ENCODE data around the gene CRTC3. TPM values are rescaled to one million over a fixed set of nuclear protein-coding genes. Genes with fewer than 3 reads are reported as not detected.

CRTC3 gene
- total RNA-seq, 8 experiments from 2014 or later = 8.1 to 33.1 (median 11.8) TPM

GRCh38 chr15:90571063-90571541 lies 41.4 kb downstream of the CRTC3 start:
- ATAC-seq (replicated peaks in 6 of 8) = peak in 6 of 8 experiments; percentile 25 to 98 (median 48)
- Histone ChIP-seq H3K4me3 (no peak overlapping the region), H3K27ac (no peak overlapping the region), H3K4me1 (replicated peaks in 1 of 2) (no peaks in the 10 kb centered on the region)
- WGBS, 10 experiments = 0 to 100% (median 65%) methylated on average over 1 to 4 of the region's 4 CpGs; no CpG with 5 or more reads in 2 of the 10 experiments
- in situ Hi-C loops (cut with MboI; ENCODE audit: low pct_unique_long_range_greater_than_20kb in 2 of 9, low sequenced_read_pairs in 9 of 9, unreplicated experiment in 9 of 9) = no loop called here

- no peak overlapping the region for H3K4me3 ChIP-seq
- in situ Hi-C loops (cut with MboI; ENCODE audit: low pct_unique_long_range_greater_than_20kb in 2 of 9, low sequenced_read_pairs in 9 of 9, unreplicated experiment in 9 of 9) = no loop called here
- no peak overlapping the region for H3K27ac ChIP-seq
- no peak for ATAC-seq (replicated peaks in 6 of 8)
- no peaks in the 10 kb centered on the region for H3K4me1 ChIP-seq (replicated peaks in 1 of 2)
- 76 to 100% (median 92%) methylated on average over 1 to 3 of the region's 3 CpGs; no CpG with 5 or more reads in 1 of the 10 experiments for WGBS, 10 experiments
Observed at GRCh38 chr15:90572893-90573292, 43.2 kb downstream of the CRTC3 start.

GRCh38 chr15:90576711-90577389 lies 47.1 kb downstream of the CRTC3 start:
- Histone ChIP-seq H3K4me1 (replicated peaks in 1 of 2) (no peaks in the 10 kb centered on the region), H3K27ac (no peak overlapping the region), H3K4me3 (no peak overlapping the region)
- 49 to 98% (median 75%) methylated on average over 2 to 6 of the region's 7 CpGs; no CpG with 5 or more reads in 3 of the 10 experiments for WGBS, 10 experiments
- peak in 3 of 8 experiments; percentile 30 to 48 (median 42) for ATAC-seq (replicated peaks in 6 of 8)
- in situ Hi-C loops (cut with MboI; ENCODE audit: low pct_unique_long_range_greater_than_20kb in 2 of 9, low sequenced_read_pairs in 9 of 9, unreplicated experiment in 9 of 9) = no loop called here

GRCh38 chr15:90579213-90579612 lies 49.5 kb downstream of the CRTC3 start:
- ATAC-seq (replicated peaks in 6 of 8) = no peak
- H3K4me1 ChIP-seq (replicated peaks in 1 of 2) = peaks cover 4 to 8% of the 10 kb centered on the region in 2 donors
- in situ Hi-C loops (cut with MboI; ENCODE audit: low pct_unique_long_range_greater_than_20kb in 2 of 9, low sequenced_read_pairs in 9 of 9, unreplicated experiment in 9 of 9) = no loop called here
- no peak overlapping the region for H3K27ac ChIP-seq
- no peak overlapping the region for H3K4me3 ChIP-seq
- WGBS, 10 experiments = 67 to 100% (median 87%) methylated on average over 1 to 2 of the region's 3 CpGs

- Histone ChIP-seq H3K27ac (no peak overlapping the region), H3K4me1 (replicated peaks in 1 of 2) (peaks cover 5 to 9% of the 10 kb centered on the region in 2 donors), H3K4me3 (no peak overlapping the region)
- 44 to 100% (median 71%) methylated on average over 1 to 5 of the region's 5 CpGs; no CpG with 5 or more reads in 6 of the 10 experiments for WGBS, 10 experiments
- ATAC-seq (replicated peaks in 6 of 8) = no peak
- in situ Hi-C loops (cut with MboI; ENCODE audit: low pct_unique_long_range_greater_than_20kb in 2 of 9, low sequenced_read_pairs in 9 of 9, unreplicated experiment in 9 of 9) = no loop called here
Observed at GRCh38 chr15:90580099-90580498, 50.4 kb downstream of the CRTC3 start.

- H3K4me1 ChIP-seq (replicated peaks in 1 of 2) = peaks cover 5 to 9% of the 10 kb centered on the region in 2 donors
- 40 to 100% (median 88%) methylated on average over 1 to 4 of the region's 7 CpGs; no CpG with 5 or more reads in 2 of the 10 experiments for WGBS, 10 experiments
- H3K4me3 ChIP-seq = no peak overlapping the region
- no peak for ATAC-seq (replicated peaks in 6 of 8)
- in situ Hi-C loops (cut with MboI; ENCODE audit: low pct_unique_long_range_greater_than_20kb in 2 of 9, low sequenced_read_pairs in 9 of 9, unreplicated experiment in 9 of 9) = no loop called here
- no peak overlapping the region for H3K27ac ChIP-seq
Observed at GRCh38 chr15:90580541-90580940, 50.8 kb downstream of the CRTC3 start.

- peaks cover 5 to 11% of the 10 kb centered on the region in 2 donors for H3K4me1 ChIP-seq (replicated peaks in 1 of 2)
- in situ Hi-C loops (cut with MboI; ENCODE audit: low pct_unique_long_range_greater_than_20kb in 2 of 9, low sequenced_read_pairs in 9 of 9, unreplicated experiment in 9 of 9) = no loop called here
- no peak overlapping the region for H3K27ac ChIP-seq
- H3K4me3 ChIP-seq = no peak overlapping the region
- 25 to 100% (median 73%) methylated on average over 1 to 3 of the region's 3 CpGs; no CpG with 5 or more reads in 2 of the 10 experiments for WGBS, 10 experiments
- ATAC-seq (replicated peaks in 6 of 8) = no peak
Observed at GRCh38 chr15:90580946-90581345, 51.2 kb downstream of the CRTC3 start.

- Histone ChIP-seq H3K4me3 (no peak overlapping the region), H3K4me1 (replicated peaks in 1 of 2) (peaks cover 5 to 12% of the 10 kb centered on the region in 2 donors), H3K27ac (no peak overlapping the region)
- no peak for ATAC-seq (replicated peaks in 6 of 8)
- WGBS, 10 experiments = 0 to 90% (median 68%) methylated on average over 1 to 5 of the region's 6 CpGs; no CpG with 5 or more reads in 2 of the 10 experiments
- in situ Hi-C loops (cut with MboI; ENCODE audit: low pct_unique_long_range_greater_than_20kb in 2 of 9, low sequenced_read_pairs in 9 of 9, unreplicated experiment in 9 of 9) = no loop called here
Observed at GRCh38 chr15:90581771-90582352, 52.1 kb downstream of the CRTC3 start.

- in situ Hi-C loops (cut with MboI; ENCODE audit: low pct_unique_long_range_greater_than_20kb in 2 of 9, low sequenced_read_pairs in 9 of 9, unreplicated experiment in 9 of 9) = no loop called here
- peaks cover 5 to 12% of the 10 kb centered on the region in 2 donors for H3K4me1 ChIP-seq (replicated peaks in 1 of 2)
- H3K4me3 ChIP-seq = no peak overlapping the region
- no peak overlapping the region for H3K27ac ChIP-seq
- peak in 1 of 8 experiments; percentile 95 for ATAC-seq (replicated peaks in 6 of 8)
- 0 to 86% (median 44%) methylated on average over 1 to 2 of the region's 2 CpGs; no CpG with 5 or more reads in 4 of the 10 experiments for WGBS, 10 experiments
Observed at GRCh38 chr15:90582553-90582952, 52.8 kb downstream of the CRTC3 start.

- ATAC-seq (replicated peaks in 6 of 8) = peak in 5 of 8 experiments; percentile 39 to 83 (median 76)
Observed at GRCh38 chr15:90583471-90584252, 53.9 kb downstream of the CRTC3 start.

GRCh38 chr15:90584841-90585240 lies 55.1 kb downstream of the CRTC3 start:
- in situ Hi-C loops (cut with MboI; ENCODE audit: low pct_unique_long_range_greater_than_20kb in 2 of 9, low sequenced_read_pairs in 9 of 9, unreplicated experiment in 9 of 9) = no loop called here
- Histone ChIP-seq H3K27ac (no peak overlapping the region), H3K4me1 (replicated peaks in 1 of 2) (peaks cover 5 to 12% of the 10 kb centered on the region in 2 donors), H3K4me3 (no peak overlapping the region)
- no peak for ATAC-seq (replicated peaks in 6 of 8)
- 50 to 87% (median 77%) methylated on average over 2 to 6 of the region's 6 CpGs; no CpG with 5 or more reads in 1 of the 10 experiments for WGBS, 10 experiments

More at GRCh38 chr15:90583471-90584252, 53.9 kb downstream of the CRTC3 start:
- WGBS, 10 experiments = 0 to 80% (median 13%) methylated on average over 1 to 4 of the region's 5 CpGs; no CpG with 5 or more reads in 1 of the 10 experiments
- Histone ChIP-seq H3K4me1 (replicated peaks in 1 of 2) (peaks cover 5 to 12% of the 10 kb centered on the region in 2 donors), H3K4me3 (no peak overlapping the region), H3K27ac (no peak overlapping the region)
- in situ Hi-C loops (cut with MboI; ENCODE audit: low pct_unique_long_range_greater_than_20kb in 2 of 9, low sequenced_read_pairs in 9 of 9, unreplicated experiment in 9 of 9) = no loop called here

- ATAC-seq (replicated peaks in 6 of 8) = peak in 6 of 8 experiments; percentile 44 to 85 (median 60)
- in situ Hi-C loops (cut with MboI; ENCODE audit: low pct_unique_long_range_greater_than_20kb in 2 of 9, low sequenced_read_pairs in 9 of 9, unreplicated experiment in 9 of 9) = no loop called here
- Histone ChIP-seq H3K4me3 (no peak overlapping the region), H3K4me1 (replicated peaks in 1 of 2) (peaks cover 5 to 12% of the 10 kb centered on the region in 2 donors), H3K27ac (no peak overlapping the region)
- 34 to 91% (median 80%) methylated on average over 2 to 4 of the region's 4 CpGs for WGBS, 10 experiments
Observed at GRCh38 chr15:90585863-90586262, 56.1 kb downstream of the CRTC3 start.

- Histone ChIP-seq H3K27ac (no peak overlapping the region), H3K4me1 (replicated peaks in 1 of 2) (peaks cover 5 to 12% of the 10 kb centered on the region in 2 donors), H3K4me3 (no peak overlapping the region)
- ATAC-seq (replicated peaks in 6 of 8) = no peak
- WGBS, 10 experiments = 63 to 100% (median 94%) methylated on average over 1 to 5 of the region's 5 CpGs; no CpG with 5 or more reads in 1 of the 10 experiments
- in situ Hi-C loops (cut with MboI; ENCODE audit: low pct_unique_long_range_greater_than_20kb in 2 of 9, low sequenced_read_pairs in 9 of 9, unreplicated experiment in 9 of 9) = no loop called here
Observed at GRCh38 chr15:90586948-90587347, 57.2 kb downstream of the CRTC3 start.

Measured in motor neuron (in vitro differentiated cells).